ENCODE results near the gene ITPR3.
A peak's percentile ranks its signal among the peaks of the same experiment; 100 is the strongest.

DNA sequence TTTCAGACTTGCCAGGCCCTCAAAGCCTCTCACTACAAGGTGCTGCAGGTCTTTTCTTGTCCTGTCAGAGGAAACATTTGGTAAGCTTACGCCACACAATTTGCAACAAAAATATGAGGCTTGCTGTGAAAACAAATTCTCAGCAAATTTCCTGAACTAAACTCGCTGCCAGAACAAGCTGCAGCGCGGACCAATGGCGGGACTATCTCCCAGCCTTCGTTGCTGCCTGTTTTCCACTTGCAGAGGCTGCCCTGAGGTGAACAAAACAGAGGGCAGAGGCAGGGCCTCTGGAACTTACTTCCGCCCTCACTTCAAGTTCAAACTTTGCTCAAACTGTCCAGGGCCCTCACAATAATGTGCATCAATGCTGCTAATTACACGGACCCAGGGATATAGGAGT lies 78.0 kb downstream of the ITPR3 start:
- TF ChIP-seq, protein P1, sequence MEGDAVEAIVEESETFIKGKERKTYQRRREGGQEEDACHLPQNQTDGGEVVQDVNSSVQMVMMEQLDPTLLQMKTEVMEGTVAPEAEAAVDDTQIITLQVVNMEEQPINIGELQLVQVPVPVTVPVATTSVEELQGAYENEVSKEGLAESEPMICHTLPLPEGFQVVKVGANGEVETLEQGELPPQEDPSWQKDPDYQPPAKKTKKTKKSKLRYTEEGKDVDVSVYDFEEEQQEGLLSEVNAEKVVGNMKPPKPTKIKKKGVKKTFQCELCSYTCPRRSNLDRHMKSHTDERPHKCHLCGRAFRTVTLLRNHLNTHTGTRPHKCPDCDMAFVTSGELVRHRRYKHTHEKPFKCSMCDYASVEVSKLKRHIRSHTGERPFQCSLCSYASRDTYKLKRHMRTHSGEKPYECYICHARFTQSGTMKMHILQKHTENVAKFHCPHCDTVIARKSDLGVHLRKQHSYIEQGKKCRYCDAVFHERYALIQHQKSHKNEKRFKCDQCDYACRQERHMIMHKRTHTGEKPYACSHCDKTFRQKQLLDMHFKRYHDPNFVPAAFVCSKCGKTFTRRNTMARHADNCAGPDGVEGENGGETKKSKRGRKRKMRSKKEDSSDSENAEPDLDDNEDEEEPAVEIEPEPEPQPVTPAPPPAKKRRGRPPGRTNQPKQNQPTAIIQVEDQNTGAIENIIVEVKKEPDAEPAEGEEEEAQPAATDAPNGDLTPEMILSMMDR (IDR thresholded peaks at IDR 0.05; ENCODE audit: low read depth, low read length, missing input control) = no peak
- TF ChIP-seq NR2F2 (IDR thresholded peaks at IDR 0.05) (peak; percentile 20), SP1 (IDR thresholded peaks at IDR 0.05) (no peak)
- TF ChIP-seq, protein P2, sequence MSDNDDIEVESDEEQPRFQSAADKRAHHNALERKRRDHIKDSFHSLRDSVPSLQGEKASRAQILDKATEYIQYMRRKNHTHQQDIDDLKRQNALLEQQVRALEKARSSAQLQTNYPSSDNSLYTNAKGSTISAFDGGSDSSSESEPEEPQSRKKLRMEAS (IDR thresholded peaks at IDR 0.05) = no peak
- TF ChIP-seq, protein P3, sequence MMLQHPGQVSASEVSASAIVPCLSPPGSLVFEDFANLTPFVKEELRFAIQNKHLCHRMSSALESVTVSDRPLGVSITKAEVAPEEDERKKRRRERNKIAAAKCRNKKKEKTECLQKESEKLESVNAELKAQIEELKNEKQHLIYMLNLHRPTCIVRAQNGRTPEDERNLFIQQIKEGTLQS (IDR thresholded peaks at IDR 0.05) = no peak
